ENCODE results near the gene NTN1. TPM values are rescaled to one million over a fixed set of nuclear protein-coding genes. Genes with fewer than 3 reads are reported as not detected.

The NTN1 gene
- total RNA-seq, 1 experiment from 2014 or later, result 4.2 TPM

- H3K79me2 ChIP-seq (ENCODE audit: insufficient read depth, low read length), result no peaks in the 10 kb centered on the region
- intact Hi-C loops (cut with micrococcal nuclease), result no loop called here
- ChIA-PET CTCF (no interaction called here), POLR2A (no interaction called here), RAD21 (ENCODE audit: low non-redundant PET in 1 of 2, low total read pairs in 2 of 2, uncharacterized antibody in 2 of 2, unreplicated experiment in 2 of 2) (no interaction called here)
- no peak overlapping the region for H3K4me2 ChIP-seq (ENCODE audit: low read length)
- no peak overlapping the region for H3K4me3 ChIP-seq (replicated peaks in 1 of 2; ENCODE audit: low read depth in 1 of 2, low read length in 2 of 2)
- H3K27ac ChIP-seq (ENCODE audit: low read depth, low read length), result no peak overlapping the region
- DNase-seq (ENCODE audit: low read depth, low spot score) (no peak), ATAC-seq (no peak)
- H3K27me3 ChIP-seq (ENCODE audit: insufficient read depth, low read length), result no peaks in the 10 kb centered on the region
- no peak overlapping the region for H3K9ac ChIP-seq (ENCODE audit: low read length)
- H3K9me2 ChIP-seq (ENCODE audit: insufficient read depth), result no peaks in the 10 kb centered on the region
- no peak overlapping the region for H2AFZ ChIP-seq (ENCODE audit: low read depth, low read length, poor library complexity, severe bottlenecking)
- H3K9me3 ChIP-seq (ENCODE audit: control insufficient read depth in 1 of 2, insufficient read depth in 1 of 2, low read depth in 1 of 2, low read length in 2 of 2), result no peaks in the 10 kb centered on the region; a peak in 1 of 4 replicates
- H3K36me3 ChIP-seq (ENCODE audit: control insufficient read depth in 1 of 2, insufficient read depth in 2 of 2, low read length in 2 of 2), result no peaks in the 10 kb centered on the region
- H3K4me1 ChIP-seq (ENCODE audit: control insufficient read depth in 1 of 2, insufficient read depth in 2 of 2, low read length in 2 of 2), result no peaks in the 10 kb centered on the region
- BruUV-seq (replicated peaks), result no TSS peak
- TF ChIP-seq, protein P1, sequence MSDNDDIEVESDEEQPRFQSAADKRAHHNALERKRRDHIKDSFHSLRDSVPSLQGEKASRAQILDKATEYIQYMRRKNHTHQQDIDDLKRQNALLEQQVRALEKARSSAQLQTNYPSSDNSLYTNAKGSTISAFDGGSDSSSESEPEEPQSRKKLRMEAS (IDR thresholded peaks at IDR 0.05), result no peak
- no peak for TF ChIP-seq SP1 (IDR thresholded peaks at IDR 0.05; ENCODE audit: low read depth)
- no peak for TF ChIP-seq JUND (IDR thresholded peaks at IDR 0.05)
- no peak for TF ChIP-seq EZH2 (IDR thresholded peaks at IDR 0.05)
- no peak for TF ChIP-seq EGR1 (IDR thresholded peaks at IDR 0.05; ENCODE audit: low read depth)
- no peak for TF ChIP-seq RAD21 (IDR thresholded peaks at IDR 0.05; ENCODE audit: low read depth)
- no peak for TF ChIP-seq TCF7L2 (IDR thresholded peaks at IDR 0.05; ENCODE audit: borderline replicate concordance, extremely low read depth, insufficient read depth, insufficient read length)
- no peak for TF ChIP-seq SIN3A (IDR thresholded peaks at IDR 0.05; ENCODE audit: low read depth)
- no peak for TF ChIP-seq CBX3 (IDR thresholded peaks at IDR 0.05; ENCODE audit: low read depth)
- TF ChIP-seq FOSL1 (IDR thresholded peaks at IDR 0.05; ENCODE audit: low read depth), result no peak
- TF ChIP-seq ELF1 (IDR thresholded peaks at IDR 0.05; ENCODE audit: borderline replicate concordance, low read depth), result no peak
- TF ChIP-seq CEBPB (IDR thresholded peaks at IDR 0.05; ENCODE audit: low read depth), result no peak
- TF ChIP-seq ZBTB33 (IDR thresholded peaks at IDR 0.05; ENCODE audit: extremely low read depth, insufficient replicate concordance, low read length), result no peak
- TF ChIP-seq SRF (IDR thresholded peaks at IDR 0.05; ENCODE audit: low read depth), result no peak
- no peak for TF ChIP-seq POLR2A (IDR thresholded peaks at IDR 0.05; ENCODE audit: borderline replicate concordance, extremely low read depth, insufficient read depth, insufficient read length)
- H4K20me1 ChIP-seq (ENCODE audit: insufficient read depth), result no peaks in the 10 kb centered on the region
These were observed 210.8 kb downstream of the NTN1 start for GRCh38 chr17:9232155-9232475.

Data from HCT116 (cell line).